NCI-H2227 (cell line): ENCODE data around the gene BOLL.
"Not testable (repeated sequence)": the region's sequence is repeated elsewhere in the genome, so short reads cannot be mapped to it uniquely, and the experiment has no call there.

Experiments
- DNase-seq: peaks from one replicate; lab custom pipeline; 2025; ENCODE audit not compliant: unreplicated experiment; lab: John Stamatoyannopoulos, UW

The BOLL gene

DNA sequence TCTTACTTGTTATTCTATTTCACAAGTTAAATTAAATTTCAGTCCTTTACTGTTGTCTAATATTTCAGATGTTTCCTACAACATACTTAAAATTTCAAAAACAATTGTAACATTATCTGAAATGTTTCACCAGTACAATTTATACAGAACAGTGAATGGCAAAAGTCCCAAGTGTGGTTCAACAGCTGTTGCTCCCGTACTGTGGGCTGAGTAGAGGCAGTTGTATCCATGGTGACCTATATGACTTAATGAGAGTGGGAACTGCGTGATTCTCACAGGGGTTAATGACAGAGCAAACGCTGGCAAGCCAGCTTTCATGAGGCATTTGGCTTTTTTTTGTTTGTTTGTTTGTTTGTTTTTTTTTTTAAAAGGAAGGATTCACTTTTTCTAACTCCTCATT lies 13.9 kb upstream of the BOLL start:
- no peak for DNase-seq

DNA sequence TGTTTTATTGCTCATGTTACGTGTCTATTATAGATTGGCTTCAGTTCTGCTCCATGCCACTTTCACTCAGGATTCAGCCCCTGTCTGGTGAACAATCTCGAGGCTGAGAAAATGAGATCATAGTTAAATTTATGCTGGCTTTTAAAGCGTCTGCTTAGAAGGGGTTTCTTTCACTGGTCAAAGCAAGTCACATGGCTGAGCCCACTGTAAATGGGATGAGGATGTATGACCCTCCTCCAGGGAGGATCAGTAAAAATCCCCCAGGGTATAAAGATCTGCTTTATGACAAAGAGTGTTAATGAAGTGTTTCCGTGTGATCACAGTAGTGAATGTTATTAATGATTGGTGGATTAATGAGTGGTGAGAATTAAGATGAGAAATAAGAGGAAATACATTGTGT lies 13.1 kb upstream of the BOLL start:
- DNase-seq = no peak

DNA sequence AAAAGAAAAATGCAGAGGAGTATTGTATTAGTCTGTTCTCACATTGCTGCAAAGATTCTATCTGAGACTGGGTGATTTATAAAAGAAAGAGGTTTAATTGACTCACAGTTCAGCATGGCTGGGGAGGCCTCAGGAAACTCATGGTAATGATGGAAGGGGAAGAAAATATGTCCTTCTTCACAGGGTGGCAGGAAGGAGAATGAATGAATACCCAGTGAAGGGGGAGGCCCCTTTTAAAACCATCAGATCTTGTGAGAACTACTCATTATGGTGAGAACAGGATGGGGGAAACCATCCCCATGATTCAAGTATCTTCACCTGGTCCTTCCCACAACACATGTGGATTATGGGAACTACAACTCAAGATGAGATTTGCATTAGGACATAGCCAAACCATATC lies 10.2 kb upstream of the BOLL start:
- no peak for DNase-seq

DNA sequence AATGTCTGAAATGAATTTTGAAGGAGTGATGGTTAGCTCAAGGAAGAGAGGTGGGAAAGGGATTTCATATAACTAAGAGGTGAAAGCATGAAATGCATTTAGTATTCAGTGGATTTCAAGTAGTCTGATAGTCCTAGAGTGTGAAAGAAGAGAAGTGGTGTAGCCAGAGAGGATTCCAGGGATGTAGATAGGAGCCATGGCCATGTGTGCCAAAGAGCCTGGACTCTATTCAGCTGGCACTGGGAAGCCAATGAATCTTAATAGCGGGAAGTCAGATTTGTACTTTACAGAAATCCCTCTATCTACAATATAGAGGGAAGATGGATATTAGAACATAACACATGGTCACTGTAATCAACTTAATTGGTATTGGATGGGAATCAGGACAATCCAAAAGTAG lies 8.3 kb upstream of the BOLL start:
- no peak for DNase-seq

DNA sequence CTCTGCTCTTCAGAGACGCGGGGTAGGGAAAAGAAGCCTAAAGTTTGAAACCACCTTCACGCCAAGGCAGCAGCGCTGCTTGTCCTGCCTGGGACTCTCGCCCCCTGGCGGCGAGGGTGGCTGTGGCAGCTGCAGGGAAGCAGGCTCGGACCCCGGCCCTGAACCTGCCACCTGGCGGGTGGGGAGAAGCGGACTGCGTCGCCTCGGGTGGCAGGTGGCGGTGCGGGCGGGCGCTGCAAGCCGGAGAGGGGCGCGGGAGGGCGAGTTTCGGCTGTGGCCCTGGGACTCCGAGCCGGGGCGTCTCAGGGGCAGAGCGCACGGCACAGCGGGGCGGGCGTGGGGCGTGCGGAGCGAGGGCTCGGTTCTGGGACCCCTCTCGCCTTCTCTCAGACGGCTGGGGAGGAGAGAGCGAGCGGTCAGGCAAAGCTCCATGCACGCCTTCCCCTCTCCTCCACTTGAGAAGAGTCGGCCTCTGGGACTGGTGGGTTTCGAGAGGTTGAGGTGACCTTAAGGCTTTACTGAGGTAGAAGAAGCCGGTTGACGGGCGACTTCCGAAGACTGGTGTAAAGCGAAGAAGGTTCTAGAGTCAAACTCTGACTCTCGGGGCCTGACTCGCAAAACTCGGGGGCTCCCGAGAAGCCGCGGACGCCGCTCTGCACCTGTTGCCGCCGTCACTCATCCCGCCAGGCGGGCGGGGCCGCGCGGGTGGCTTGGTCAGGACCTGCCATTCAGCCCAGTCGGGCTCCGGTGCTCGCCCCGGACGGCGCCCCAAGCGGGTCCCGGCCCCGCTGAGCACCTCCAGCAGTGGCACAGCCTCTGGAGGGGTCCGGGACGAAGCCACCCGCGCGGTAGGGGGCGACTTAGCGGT lies 1.1 kb upstream of the BOLL start:
- peak; percentile 70 for DNase-seq

DNA sequence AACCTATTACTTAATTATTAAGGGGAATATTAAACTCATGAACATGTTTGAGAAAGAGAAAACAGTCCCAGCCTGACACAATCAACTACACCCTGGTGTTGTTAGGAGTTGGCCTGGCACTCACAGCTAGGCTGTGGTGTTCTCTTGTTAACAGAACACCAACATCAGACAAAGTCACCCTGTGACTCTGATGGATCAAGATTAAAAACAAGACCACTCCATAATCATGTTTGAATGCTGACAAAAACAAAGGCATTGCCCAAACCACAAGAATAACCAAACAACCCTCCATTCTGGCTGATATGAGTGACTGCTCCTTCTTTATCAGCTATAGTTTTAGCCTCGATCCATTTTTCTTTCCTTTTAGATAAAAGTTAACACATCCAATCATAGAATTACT lies 3.0 kb downstream of the BOLL start:
- DNase-seq = no peak

DNA sequence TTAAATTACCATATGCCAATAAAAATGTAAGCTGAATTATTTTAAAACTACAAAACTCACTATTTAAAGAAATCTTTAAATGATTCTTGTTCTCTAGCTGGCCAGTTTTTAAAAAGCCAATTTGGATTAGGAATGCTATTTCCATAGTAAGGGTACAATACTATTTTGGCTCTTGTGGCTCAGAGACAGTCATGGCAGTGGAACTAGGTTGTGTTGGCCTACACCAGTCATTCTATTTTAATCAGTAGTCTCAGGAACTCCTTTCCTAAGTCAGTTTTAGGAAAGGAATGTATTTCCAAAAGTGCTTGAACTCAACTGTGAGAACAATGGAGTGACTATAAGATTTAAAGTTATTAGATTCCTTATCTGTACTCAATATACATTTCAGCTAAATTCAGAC lies 5.9 kb downstream of the BOLL start:
- DNase-seq = no peak

DNA sequence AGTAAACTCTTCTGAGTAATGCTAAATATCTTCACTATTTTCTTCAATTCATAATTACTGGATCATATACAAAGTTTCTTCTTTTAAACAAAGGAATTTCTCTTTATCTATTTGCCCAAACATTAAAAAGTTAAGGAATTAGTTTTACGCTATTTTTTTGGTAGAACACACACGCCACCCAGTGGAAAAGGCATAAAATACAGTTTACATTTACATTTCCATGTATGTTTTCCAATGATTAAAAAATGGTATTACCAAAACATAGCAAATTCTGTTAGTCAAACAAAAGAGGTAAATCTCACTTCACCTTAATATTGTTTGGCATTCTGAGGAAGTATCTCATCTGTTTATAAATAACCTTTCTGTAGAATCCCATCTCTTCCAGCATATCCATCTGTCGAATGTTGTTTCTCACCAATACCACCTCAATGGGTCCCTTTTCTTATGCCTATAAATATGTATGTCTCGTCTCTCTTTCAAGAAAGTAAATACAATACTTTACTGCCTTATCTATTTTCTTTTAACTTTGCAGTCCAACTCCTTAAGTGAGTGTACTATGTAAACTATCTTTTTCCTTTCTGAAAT lies 7.2 kb downstream of the BOLL start:
- peak; percentile 52 for DNase-seq

DNA sequence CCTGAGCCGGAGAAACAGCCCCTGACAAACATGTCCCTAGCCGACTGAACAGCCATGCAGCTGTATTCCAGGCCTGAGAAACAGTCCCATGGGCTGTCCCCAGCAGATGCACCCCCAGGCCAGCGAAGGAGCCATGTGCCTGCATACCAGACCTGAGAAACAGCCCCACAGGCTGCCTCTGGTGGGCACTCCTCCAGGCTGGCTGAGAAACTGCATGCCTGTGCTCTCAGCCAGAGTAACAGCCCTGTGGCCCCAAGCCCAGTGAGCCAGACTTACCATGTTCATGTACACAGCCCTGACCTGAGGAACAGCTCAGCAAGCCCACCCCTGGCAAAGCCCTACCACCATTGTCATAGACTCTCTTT lies 24.8 kb downstream of the BOLL start:
- DNase-seq = no peak

DNA sequence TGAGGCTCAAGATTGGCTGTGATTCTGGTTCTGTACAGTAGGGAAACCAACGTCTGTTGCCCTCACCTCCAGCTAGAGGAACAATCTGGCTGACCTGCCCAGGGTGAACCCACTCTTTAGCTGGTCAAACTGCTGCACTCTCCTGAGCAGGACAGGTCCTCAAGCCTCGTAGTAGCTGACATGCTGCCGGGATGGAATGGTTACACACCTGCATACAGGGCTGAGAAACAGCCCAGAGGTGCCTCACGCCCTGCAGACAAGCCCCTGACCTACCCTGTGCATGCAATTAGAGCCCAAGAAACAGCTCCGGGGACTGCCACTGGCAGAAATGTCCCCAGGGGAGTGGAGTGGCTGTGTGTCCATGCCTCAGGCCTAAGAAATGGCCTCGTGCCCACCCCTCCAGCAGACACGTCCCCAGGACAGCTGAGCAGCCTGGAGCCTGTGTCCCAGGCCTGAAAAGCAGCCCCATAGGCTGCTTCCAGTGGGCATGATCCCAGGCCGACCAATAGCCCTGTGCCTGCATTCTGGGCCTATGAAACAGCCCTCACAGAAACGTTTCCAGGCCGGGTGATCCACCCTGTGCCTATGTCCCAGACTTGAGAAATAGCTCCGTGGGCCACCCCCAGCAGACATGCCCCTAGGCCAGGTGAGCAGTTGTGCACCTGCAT lies 25.4 kb downstream of the BOLL start:
- DNase-seq = no peak

DNA sequence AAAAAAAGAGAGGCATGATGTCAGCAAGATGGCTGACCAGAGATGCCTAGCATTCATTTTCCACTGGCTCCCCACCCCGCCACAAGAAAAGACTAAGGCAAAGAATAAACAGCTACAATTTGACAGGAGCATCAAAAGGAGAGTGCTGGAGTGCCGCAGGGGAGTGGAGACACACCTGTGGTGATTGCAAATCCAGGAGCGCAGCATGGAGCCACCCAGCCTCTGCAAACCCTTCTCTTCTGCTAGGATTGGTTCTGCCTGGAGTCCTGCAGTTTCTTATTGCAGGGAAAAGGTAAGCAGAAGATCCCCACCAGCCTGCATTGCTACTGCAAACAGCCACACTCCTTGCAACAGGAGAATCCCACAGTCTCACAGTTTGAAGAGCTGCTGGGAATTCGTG lies 26.1 kb downstream of the BOLL start:
- no peak for DNase-seq

DNA sequence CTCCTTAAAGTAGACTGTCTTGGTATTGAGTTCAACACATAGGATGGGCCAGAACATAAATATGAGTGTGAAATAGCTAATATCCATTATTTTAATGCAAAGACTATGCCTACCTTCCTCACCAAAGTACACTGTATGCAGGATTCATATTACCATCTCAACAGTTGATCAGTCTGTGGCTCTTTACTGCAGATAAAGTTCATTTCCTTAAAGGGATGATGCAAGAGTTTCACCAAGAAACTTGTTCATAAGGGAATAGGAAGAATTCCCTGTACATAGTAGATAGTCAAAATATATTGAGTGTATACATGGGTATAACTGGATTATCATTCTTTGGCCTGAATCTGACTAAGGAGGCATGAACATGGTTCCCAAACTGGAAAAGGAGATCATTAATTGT lies 44.9 kb downstream of the BOLL start:
- no peak for DNase-seq

DNA sequence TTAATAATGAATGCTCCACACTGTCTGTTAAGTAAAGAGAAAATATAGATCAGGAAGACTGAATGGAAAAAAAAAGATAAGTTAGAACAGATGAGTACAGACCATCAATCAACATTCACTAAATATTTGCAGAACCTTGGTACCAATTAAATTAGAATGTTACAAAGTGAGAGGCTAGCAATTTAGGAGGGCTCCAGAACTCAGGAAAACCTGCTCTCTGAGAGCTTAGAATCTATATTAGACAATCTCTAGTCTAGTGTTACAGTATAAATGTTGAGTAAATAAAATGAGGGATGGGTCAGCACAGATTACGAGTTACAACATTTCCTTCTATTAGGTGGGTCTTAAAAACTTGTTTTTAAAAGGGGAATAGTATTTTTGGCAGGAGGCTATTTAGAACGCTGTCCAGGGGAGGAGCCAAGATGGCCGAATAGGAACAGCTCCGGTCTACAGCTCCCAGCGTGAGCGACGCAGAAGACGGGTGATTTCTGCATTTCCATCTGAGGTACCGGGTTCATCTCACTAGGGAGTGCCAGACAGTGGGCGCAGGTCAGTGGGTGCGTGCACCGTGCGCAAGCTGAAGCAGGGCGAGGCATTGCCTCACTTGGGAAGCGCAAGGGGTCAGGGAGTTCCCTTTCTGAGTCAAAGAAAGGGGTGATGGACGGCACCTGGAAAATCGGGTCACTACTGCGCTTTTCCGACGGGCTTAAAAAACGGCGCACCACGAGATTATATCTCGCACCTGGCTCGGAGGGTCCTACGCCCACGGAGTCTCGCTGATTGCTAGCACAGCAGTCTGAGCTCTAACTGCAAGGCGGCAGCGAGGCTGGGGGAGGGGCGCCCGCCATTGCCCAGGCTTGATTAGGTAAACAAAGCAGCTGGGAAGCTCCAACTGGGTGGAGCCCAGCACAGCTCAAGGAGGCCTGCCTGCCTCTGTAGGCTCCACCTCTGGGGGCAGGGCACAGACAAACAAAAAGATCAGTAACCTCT lies 56.3 kb downstream of the BOLL start:
- DNase-seq = peak; percentile 31

DNA sequence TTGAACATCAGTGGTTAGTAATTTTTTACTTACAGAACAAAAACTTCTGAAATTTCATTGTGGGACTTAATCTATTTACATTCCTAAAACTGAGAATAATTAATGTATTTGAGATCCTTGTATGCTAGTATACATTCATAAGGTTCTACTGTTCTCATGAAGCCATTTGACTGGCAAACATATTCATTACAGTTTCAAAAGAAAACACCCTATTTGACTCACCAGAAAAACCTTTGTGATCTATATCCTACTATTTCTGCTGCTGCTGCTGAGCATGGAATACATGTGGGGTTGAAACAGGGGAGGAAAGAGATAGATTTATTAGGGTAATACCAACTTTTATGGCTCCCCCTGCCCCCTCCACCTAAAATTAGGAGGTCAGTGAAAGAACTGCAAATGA lies 58.1 kb downstream of the BOLL start:
- no peak for DNase-seq

DNA sequence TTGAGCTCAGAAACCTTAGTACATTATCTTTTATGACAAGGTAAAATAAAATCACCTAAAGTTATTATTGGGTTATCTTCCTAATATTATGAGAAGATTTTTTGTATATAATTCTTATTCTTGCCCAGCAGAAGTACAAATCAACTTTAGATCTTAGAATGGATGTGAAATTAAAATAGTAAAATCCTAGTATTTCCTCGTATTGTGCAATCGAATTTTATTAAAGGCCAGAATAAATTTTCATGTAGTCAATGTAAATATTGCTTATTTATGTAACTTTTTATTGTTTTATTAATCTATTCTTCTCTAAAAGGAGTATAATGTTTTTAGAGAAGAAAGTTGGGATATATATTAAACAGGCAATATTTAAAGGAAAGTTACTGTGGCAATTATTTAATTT lies 67.3 kb downstream of the BOLL start:
- DNase-seq = no peak

DNA sequence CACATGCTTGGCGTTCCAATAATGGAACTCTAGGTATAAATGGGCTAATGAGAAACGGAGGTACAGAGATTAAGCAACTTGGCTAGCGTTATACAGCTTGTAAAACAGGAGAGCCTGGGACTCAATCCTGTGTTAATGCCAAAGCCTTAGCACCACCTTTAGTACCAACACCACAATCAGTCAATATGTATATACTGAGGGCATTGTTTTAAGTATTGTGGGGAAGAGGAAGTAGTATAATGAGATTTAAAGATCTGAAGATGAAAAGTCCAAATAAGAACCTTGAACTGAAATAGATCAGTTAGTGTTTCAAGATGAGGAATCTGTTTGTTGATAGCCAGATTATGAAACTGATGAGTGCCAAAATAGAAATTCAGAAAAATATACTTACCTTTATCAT lies 71.8 kb downstream of the BOLL start:
- no peak for DNase-seq

DNA sequence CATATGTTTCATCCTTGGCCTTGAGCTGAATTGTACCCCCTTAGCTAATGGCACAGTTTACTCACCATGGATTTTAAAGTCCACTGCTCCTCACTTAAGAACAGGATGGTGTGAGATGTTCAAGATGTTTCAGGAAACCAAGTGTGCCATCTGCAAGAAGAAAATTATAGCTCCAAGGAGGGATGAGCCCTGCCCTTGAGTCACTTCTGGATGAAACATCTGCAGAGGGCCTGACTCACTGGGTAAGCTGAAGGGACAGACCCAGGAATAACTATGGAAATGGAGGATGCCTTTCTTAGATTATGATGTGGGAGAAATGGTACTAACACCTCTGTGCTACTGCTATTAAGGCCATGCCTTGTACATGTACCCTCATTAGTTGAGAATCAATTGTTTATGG lies 73.5 kb downstream of the BOLL start:
- DNase-seq = no peak

DNA sequence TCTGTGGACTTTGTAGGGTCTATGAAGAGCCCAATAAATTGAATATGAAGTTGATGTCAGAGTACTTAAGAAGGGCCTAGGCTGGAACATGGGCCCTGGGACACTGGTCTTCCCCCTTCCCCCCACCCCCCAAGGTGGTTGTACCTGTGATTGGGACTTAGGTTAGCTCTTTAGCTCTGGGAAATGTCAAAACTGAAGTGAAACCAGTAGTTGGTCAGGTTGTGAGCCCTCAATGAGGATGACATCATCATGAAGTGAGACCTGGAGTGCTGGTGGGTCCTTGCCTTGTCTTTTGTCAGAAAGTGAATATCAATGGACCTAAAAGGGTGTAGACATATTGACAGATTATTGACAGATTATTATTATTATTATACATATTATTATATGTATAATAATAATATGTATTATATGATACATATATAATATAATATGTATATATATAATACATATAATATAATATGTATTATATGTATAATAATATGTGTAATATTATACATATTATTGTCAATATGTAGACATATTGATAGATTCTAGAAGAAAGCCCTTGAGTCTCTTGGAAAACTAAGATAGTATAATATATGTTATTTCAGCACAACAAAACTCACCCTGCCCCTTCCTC lies 74.6 kb downstream of the BOLL start:
- DNase-seq = no peak

DNA sequence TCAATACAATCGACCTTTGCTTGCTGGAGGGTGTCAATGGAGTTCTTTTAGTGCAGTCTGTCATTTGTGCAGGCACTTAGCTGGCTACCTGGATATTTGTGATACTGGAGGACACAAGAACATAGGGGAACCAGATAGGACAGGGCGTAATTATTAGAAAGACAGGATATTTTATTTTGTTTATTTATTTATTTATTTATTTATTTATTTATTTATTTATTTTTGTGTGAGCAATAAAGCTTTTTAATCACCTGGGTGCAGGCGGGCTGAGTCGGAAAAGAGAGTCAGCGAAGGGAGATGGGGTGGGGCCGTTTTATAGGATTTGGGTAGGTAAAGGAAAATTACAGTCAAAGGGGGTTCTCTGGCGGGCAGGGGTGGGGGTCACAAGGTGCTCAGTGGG lies 76.0 kb downstream of the BOLL start:
- not testable (repeated sequence) for DNase-seq

DNA sequence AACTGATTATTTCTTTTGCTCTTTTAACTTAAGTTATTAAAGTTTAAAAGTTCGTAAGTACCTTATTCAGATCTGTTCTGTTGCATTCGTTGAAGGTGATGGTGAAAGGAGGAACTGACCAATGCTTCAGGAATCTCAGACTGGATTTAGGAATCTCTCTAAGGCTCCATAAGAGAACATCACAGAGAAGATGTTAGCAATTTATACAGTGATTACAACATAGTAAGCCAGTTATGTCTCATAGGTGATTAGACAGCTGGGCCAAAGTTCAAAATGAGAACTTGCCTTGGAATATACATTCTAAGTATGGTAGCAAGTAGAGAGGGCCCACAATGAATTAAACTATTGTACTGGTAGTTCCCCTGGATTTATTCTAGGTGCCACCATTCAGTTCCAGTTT lies 76.8 kb downstream of the BOLL start:
- DNase-seq = no peak
